ENCODE results near the gene LUC7L2. TPM values are rescaled to one million over a fixed set of nuclear protein-coding genes. Genes with fewer than 3 reads are reported as not detected.

Gene LUC7L2
- total and polyA plus RNA-seq, 9 of the 15 experiments (the other 6 are each of a cell fraction or from before 2014, with no cell fraction given), result 56.1 to 207 (median 141) TPM

GRCh38 chr7:139341058-139341775 is 18.5 kb upstream of the LUC7L2 start, which contains the start of gene FMC1 (continued):
- TF ChIP-seq FOXO4 (CRISPR knock-in tag; IDR thresholded peaks at IDR 0.05) (peak; percentile 75), HSF4 (CRISPR knock-in tag; IDR thresholded peaks at IDR 0.05; ENCODE audit: borderline replicate concordance) (no peak), CHD7 (IDR thresholded peaks at IDR 0.05; ENCODE audit: low read depth, low read length) (peak; percentile 6), TSHZ1 (CRISPR knock-in tag; IDR thresholded peaks at IDR 0.05) (no peak), CBX2 (IDR thresholded peaks at IDR 0.05; ENCODE audit: insufficient read depth, low read length, poor library complexity, severe bottlenecking) (no peak), ZNF589 (CRISPR knock-in tag; IDR thresholded peaks at IDR 0.05; ENCODE audit: low read depth) (peak; percentile 73; the same call in 1 of the 2 replicates), ZSCAN29 (IDR thresholded peaks at IDR 0.05) (peak; percentile 69; the same call in 1 of the 2 replicates), NCOA4 (IDR thresholded peaks at IDR 0.05; ENCODE audit: partially characterized antibody) (no peak), HLTF (IDR thresholded peaks at IDR 0.05) (peak; percentile 82; the same call in 1 of the 2 replicates), SUPT5H (IDR thresholded peaks at IDR 0.05) (peak; percentile 99)
